ENCODE measurements around the gene RAPGEF1.

Gene RAPGEF1

GRCh38 chr9:131747352-131747751, 7.5 kb upstream of the RAPGEF1 start:
- DNase-seq (ENCODE audit: low read depth): peak; percentile 85

DNA sequence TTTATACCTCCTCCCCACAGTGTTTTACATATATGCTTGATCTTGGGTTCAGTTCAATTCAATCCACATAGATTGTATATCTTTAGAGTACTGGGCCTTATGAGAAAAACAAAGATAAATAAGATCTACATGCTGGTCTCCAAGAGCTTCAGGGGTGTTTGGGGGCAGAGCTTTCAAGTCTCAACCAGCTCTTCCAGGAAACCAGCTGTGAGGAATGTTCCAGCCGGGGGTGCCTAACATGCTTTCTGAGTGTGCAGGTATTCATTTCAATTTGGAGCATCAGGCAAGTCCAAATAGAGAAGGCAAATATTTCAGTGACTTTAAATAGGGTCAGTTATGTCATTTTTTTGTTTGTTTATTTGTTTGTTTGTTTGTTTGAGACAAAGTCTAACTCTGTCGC, 5.7 kb upstream of the RAPGEF1 start:
- TF ChIP-seq MAX (IDR thresholded peaks at IDR 0.05; ENCODE audit: low read depth, low read length): no peak
- TF ChIP-seq, protein P1, sequence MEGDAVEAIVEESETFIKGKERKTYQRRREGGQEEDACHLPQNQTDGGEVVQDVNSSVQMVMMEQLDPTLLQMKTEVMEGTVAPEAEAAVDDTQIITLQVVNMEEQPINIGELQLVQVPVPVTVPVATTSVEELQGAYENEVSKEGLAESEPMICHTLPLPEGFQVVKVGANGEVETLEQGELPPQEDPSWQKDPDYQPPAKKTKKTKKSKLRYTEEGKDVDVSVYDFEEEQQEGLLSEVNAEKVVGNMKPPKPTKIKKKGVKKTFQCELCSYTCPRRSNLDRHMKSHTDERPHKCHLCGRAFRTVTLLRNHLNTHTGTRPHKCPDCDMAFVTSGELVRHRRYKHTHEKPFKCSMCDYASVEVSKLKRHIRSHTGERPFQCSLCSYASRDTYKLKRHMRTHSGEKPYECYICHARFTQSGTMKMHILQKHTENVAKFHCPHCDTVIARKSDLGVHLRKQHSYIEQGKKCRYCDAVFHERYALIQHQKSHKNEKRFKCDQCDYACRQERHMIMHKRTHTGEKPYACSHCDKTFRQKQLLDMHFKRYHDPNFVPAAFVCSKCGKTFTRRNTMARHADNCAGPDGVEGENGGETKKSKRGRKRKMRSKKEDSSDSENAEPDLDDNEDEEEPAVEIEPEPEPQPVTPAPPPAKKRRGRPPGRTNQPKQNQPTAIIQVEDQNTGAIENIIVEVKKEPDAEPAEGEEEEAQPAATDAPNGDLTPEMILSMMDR (IDR thresholded peaks at IDR 0.05; ENCODE audit: low read depth, low read length): no peak
- no peak for TF ChIP-seq POLR2A (IDR thresholded peaks at IDR 0.05; ENCODE audit: extremely low read depth, insufficient read length)
- no peak for TF ChIP-seq MYC (IDR thresholded peaks at IDR 0.05; ENCODE audit: low read depth, low read length)
- H3K4me3 ChIP-seq (ENCODE audit: low read depth, low read length): no peak overlapping the region
- DNase-seq (ENCODE audit: low read depth): no peak

More at GRCh38 chr9:131747352-131747751, 7.5 kb upstream of the RAPGEF1 start:
- no peak overlapping the region for H3K4me3 ChIP-seq (ENCODE audit: low read depth, low read length)
- TF ChIP-seq, protein P1 (IDR thresholded peaks at IDR 0.05; ENCODE audit: low read depth, low read length): peak; percentile 57
- TF ChIP-seq MYC (IDR thresholded peaks at IDR 0.05; ENCODE audit: low read depth, low read length): no peak

GRCh38 chr9:131744720-131745201, 4.9 kb upstream of the RAPGEF1 start:
- H3K4me3 ChIP-seq (ENCODE audit: low read depth, low read length): no peak overlapping the region
- DNase-seq (ENCODE audit: low read depth): no peak
- no peak for TF ChIP-seq MAX (IDR thresholded peaks at IDR 0.05; ENCODE audit: low read depth, low read length)
- TF ChIP-seq MYC (IDR thresholded peaks at IDR 0.05; ENCODE audit: low read depth, low read length): no peak
- TF ChIP-seq, protein P1 (IDR thresholded peaks at IDR 0.05; ENCODE audit: low read depth, low read length): no peak
- no peak for TF ChIP-seq POLR2A (IDR thresholded peaks at IDR 0.05; ENCODE audit: extremely low read depth, insufficient read length)

DNA sequence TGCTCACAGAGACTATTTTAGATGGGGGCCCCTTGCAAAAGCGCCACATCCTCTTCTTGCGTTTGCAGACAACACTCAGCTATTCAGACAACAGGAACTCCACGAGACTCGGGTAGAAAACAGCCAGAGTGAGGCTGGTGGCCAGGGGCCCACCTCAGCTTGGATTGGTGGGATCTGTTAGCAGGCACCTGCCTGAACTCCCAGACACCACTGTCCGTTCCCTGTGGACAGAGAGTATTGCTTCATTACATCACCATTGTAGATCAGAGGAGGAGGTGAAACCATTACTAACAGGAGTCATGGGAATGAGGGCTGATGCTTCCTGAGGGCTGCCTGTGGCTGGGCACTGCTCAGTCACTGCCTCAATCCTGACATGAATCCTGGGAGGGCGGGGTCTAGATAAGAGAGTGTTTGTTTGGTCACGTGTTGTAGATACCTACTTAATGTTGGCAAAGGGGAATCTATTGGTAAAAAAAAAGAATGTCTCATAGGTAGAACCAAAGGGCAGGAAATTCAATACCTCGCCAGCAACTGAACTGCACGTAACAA, 4.4 kb upstream of the RAPGEF1 start:
- TF ChIP-seq, protein P1 (IDR thresholded peaks at IDR 0.05; ENCODE audit: low read depth, low read length): no peak
- TF ChIP-seq MAX (IDR thresholded peaks at IDR 0.05; ENCODE audit: low read depth, low read length): no peak
- TF ChIP-seq MYC (IDR thresholded peaks at IDR 0.05; ENCODE audit: low read depth, low read length): no peak
- TF ChIP-seq POLR2A (IDR thresholded peaks at IDR 0.05; ENCODE audit: extremely low read depth, insufficient read length): no peak
- peak; percentile 50 for DNase-seq (ENCODE audit: low read depth)

DNA sequence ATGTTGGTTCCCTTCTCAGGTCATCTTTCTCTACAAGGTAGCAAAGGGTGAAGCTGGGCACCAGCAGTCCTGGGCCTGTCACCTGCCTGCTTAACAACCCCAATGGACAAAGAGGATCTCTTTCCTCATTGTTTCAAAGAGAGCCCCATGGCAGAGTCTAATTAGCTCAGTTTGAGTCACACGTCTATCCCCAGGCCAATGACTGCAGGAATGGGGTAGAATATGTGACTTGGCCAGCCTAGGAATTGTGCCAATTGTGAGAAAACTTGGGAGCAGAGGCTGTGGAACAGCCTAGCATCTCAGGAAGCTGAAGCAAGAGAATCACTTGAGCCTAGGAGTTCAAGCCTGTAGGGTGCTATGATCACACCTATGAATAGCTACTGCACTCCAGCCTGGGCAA, 3.6 kb upstream of the RAPGEF1 start:
- no peak for DNase-seq (ENCODE audit: low read depth)
- no peak overlapping the region for H3K4me3 ChIP-seq (ENCODE audit: low read depth, low read length)
- TF ChIP-seq POLR2A (IDR thresholded peaks at IDR 0.05; ENCODE audit: extremely low read depth, insufficient read length) (no peak), MAX (IDR thresholded peaks at IDR 0.05; ENCODE audit: low read depth, low read length) (no peak), MYC (IDR thresholded peaks at IDR 0.05; ENCODE audit: low read depth, low read length) (no peak)
- TF ChIP-seq, protein P1 (IDR thresholded peaks at IDR 0.05; ENCODE audit: low read depth, low read length): no peak

More for the DNA sequence above, 4.4 kb upstream of the RAPGEF1 start:
- no peak overlapping the region for H3K4me3 ChIP-seq (ENCODE audit: low read depth, low read length)

DNA sequence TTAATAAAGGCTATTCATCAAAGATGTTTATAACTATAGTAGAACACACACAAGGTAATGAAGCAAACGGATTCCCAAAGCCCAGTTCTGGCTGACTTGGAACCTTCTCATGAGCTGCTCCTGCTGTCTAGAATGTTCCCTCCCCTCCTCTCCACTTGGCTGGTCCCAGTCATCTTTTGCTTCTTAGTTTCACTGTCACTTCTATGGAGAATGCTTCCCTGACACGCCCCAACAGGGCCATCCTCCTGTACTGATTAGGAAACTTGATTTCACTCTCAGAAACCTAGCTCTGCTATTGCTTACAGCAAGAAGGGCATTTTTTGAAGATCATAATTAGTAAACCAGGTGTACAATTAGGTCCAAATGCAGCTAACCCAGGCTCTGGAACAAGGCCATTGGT, 3.2 kb upstream of the RAPGEF1 start:
- no peak overlapping the region for H3K4me3 ChIP-seq (ENCODE audit: low read depth, low read length)
- DNase-seq (ENCODE audit: low read depth): no peak
- TF ChIP-seq POLR2A (IDR thresholded peaks at IDR 0.05; ENCODE audit: extremely low read depth, insufficient read length) (no peak), MAX (IDR thresholded peaks at IDR 0.05; ENCODE audit: low read depth, low read length) (no peak)
